ENCODE measurements around the gene CES2.

CES2 gene

GRCh38 chr16:66918803-66919568 is 16.3 kb upstream of the CES2 start, which contains the start of gene CDH16:
CDH16 (minus strand) TSS chr16:66918885; CDS start chr16:66918065, 820 bp downstream.
- WGBS, 2 experiments: 85 to 86% methylated on average over 7 of the region's 7 CpGs
- Histone ChIP-seq H3K27me3 (ENCODE audit: control insufficient read depth, insufficient read depth, low read length, poor library complexity, severe bottlenecking) (peaks cover 14% of the 10 kb centered on the region), H3K36me3 (ENCODE audit: control insufficient read depth, insufficient read depth, low read length) (no peaks in the 10 kb centered on the region), H3K4me3 (ENCODE audit: insufficient read depth, low read depth, low read length) (no peak within 1 kb of the TSS), H3K9me3 (ENCODE audit: control insufficient read depth, low read length) (no peaks in the 10 kb centered on the region), H3K27ac (ENCODE audit: insufficient read depth, low read depth, low read length, poor library complexity, severe bottlenecking) (no peak within 1 kb of the TSS), H3K4me1 (ENCODE audit: control insufficient read depth, insufficient read depth, low read length) (no peaks in the 10 kb centered on the region)

GRCh38 chr16:66919569-66920298 is 15.6 kb upstream of the CES2 start:
- H3K27me3 ChIP-seq (ENCODE audit: control insufficient read depth, insufficient read depth, low read length, poor library complexity, severe bottlenecking): peaks cover 22% of the 10 kb centered on the region
- no peaks in the 10 kb centered on the region for H3K36me3 ChIP-seq (ENCODE audit: control insufficient read depth, insufficient read depth, low read length)
- 78 to 80% methylated on average over 5 of the region's 5 CpGs for WGBS, 2 experiments
- H3K4me1 ChIP-seq (ENCODE audit: control insufficient read depth, insufficient read depth, low read length): no peaks in the 10 kb centered on the region
- no peak overlapping the region for H3K27ac ChIP-seq (ENCODE audit: insufficient read depth, low read depth, low read length, poor library complexity, severe bottlenecking)
- H3K9me3 ChIP-seq (ENCODE audit: control insufficient read depth, low read length): no peaks in the 10 kb centered on the region
- H3K4me3 ChIP-seq (ENCODE audit: insufficient read depth, low read depth, low read length): no peak overlapping the region

GRCh38 chr16:66920299-66920590 is 15.1 kb upstream of the CES2 start:
- no peaks in the 10 kb centered on the region for H3K4me1 ChIP-seq (ENCODE audit: control insufficient read depth, insufficient read depth, low read length)
- H3K9me3 ChIP-seq (ENCODE audit: control insufficient read depth, low read length): no peaks in the 10 kb centered on the region
- 56 to 60% methylated on average over 2 of the region's 2 CpGs for WGBS, 2 experiments
- no peaks in the 10 kb centered on the region for H3K36me3 ChIP-seq (ENCODE audit: control insufficient read depth, insufficient read depth, low read length)
- peaks cover 27% of the 10 kb centered on the region for H3K27me3 ChIP-seq (ENCODE audit: control insufficient read depth, insufficient read depth, low read length, poor library complexity, severe bottlenecking)
- H3K4me3 ChIP-seq (ENCODE audit: insufficient read depth, low read depth, low read length): no peak overlapping the region
- H3K27ac ChIP-seq (ENCODE audit: insufficient read depth, low read depth, low read length, poor library complexity, severe bottlenecking): no peak overlapping the region

- no peak overlapping the region for H3K27ac ChIP-seq (ENCODE audit: insufficient read depth, low read depth, low read length, poor library complexity, severe bottlenecking)
- H3K4me3 ChIP-seq (ENCODE audit: insufficient read depth, low read depth, low read length): no peak overlapping the region
- H3K4me1 ChIP-seq (ENCODE audit: control insufficient read depth, insufficient read depth, low read length): peaks cover 3% of the 10 kb centered on the region
- H3K36me3 ChIP-seq (ENCODE audit: control insufficient read depth, insufficient read depth, low read length): no peaks in the 10 kb centered on the region
- H3K9me3 ChIP-seq (ENCODE audit: control insufficient read depth, low read length): no peaks in the 10 kb centered on the region
- peaks cover 35% of the 10 kb centered on the region for H3K27me3 ChIP-seq (ENCODE audit: control insufficient read depth, insufficient read depth, low read length, poor library complexity, severe bottlenecking)
- 86 to 88% methylated on average over 9 of the region's 9 CpGs for WGBS, 2 experiments
These were observed 14.2 kb upstream of the CES2 start for GRCh38 chr16:66920924-66921680.

GRCh38 chr16:66921729-66922450 is 13.4 kb upstream of the CES2 start:
- Histone ChIP-seq H3K36me3 (ENCODE audit: control insufficient read depth, insufficient read depth, low read length) (no peaks in the 10 kb centered on the region), H3K4me1 (ENCODE audit: control insufficient read depth, insufficient read depth, low read length) (peaks cover 10% of the 10 kb centered on the region), H3K27ac (ENCODE audit: insufficient read depth, low read depth, low read length, poor library complexity, severe bottlenecking) (no peak overlapping the region), H3K9me3 (ENCODE audit: control insufficient read depth, low read length) (no peaks in the 10 kb centered on the region), H3K4me3 (ENCODE audit: insufficient read depth, low read depth, low read length) (no peak overlapping the region), H3K27me3 (ENCODE audit: control insufficient read depth, insufficient read depth, low read length, poor library complexity, severe bottlenecking) (peaks cover 43% of the 10 kb centered on the region)
- WGBS, 2 experiments: 93 to 94% methylated on average over 42 of the region's 42 CpGs

- H3K36me3 ChIP-seq (ENCODE audit: control insufficient read depth, insufficient read depth, low read length): no peaks in the 10 kb centered on the region
- no peak overlapping the region for H3K4me3 ChIP-seq (ENCODE audit: insufficient read depth, low read depth, low read length)
- peaks cover 49% of the 10 kb centered on the region for H3K27me3 ChIP-seq (ENCODE audit: control insufficient read depth, insufficient read depth, low read length, poor library complexity, severe bottlenecking)
- 89 to 92% methylated on average over 18 of the region's 18 CpGs for WGBS, 2 experiments
- no peak overlapping the region for H3K27ac ChIP-seq (ENCODE audit: insufficient read depth, low read depth, low read length, poor library complexity, severe bottlenecking)
- H3K4me1 ChIP-seq (ENCODE audit: control insufficient read depth, insufficient read depth, low read length): peaks cover 14% of the 10 kb centered on the region
- H3K9me3 ChIP-seq (ENCODE audit: control insufficient read depth, low read length): no peaks in the 10 kb centered on the region
These were observed 12.0 kb upstream of the CES2 start for GRCh38 chr16:66923247-66923731.

GRCh38 chr16:66923866-66924265 is 11.4 kb upstream of the CES2 start:
- Histone ChIP-seq H3K4me1 (ENCODE audit: control insufficient read depth, insufficient read depth, low read length) (peaks cover 14% of the 10 kb centered on the region), H3K9me3 (ENCODE audit: control insufficient read depth, low read length) (no peaks in the 10 kb centered on the region), H3K36me3 (ENCODE audit: control insufficient read depth, insufficient read depth, low read length) (no peaks in the 10 kb centered on the region), H3K4me3 (ENCODE audit: insufficient read depth, low read depth, low read length) (no peak overlapping the region), H3K27me3 (ENCODE audit: control insufficient read depth, insufficient read depth, low read length, poor library complexity, severe bottlenecking) (peaks cover 49% of the 10 kb centered on the region), H3K27ac (ENCODE audit: insufficient read depth, low read depth, low read length, poor library complexity, severe bottlenecking) (no peak overlapping the region)
- 88 to 93% methylated on average over 3 of the region's 3 CpGs for WGBS, 2 experiments

- peak overlapping the region; percentile 23 for H3K4me3 ChIP-seq (ENCODE audit: insufficient read depth, low read depth, low read length)
- 7 to 8% methylated on average over 71 of the region's 72 CpGs for WGBS, 2 experiments
- H3K9me3 ChIP-seq (ENCODE audit: control insufficient read depth, low read length): no peaks in the 10 kb centered on the region
- H3K4me1 ChIP-seq (ENCODE audit: control insufficient read depth, insufficient read depth, low read length): peaks cover 14% of the 10 kb centered on the region
- H3K36me3 ChIP-seq (ENCODE audit: control insufficient read depth, insufficient read depth, low read length): no peaks in the 10 kb centered on the region
- H3K27me3 ChIP-seq (ENCODE audit: control insufficient read depth, insufficient read depth, low read length, poor library complexity, severe bottlenecking): peaks cover 49% of the 10 kb centered on the region
- no peak overlapping the region for H3K27ac ChIP-seq (ENCODE audit: insufficient read depth, low read depth, low read length, poor library complexity, severe bottlenecking)
These were observed 10.6 kb upstream of the CES2 start for GRCh38 chr16:66924527-66925321.

GRCh38 chr16:66925322-66925840 is 9.9 kb upstream of the CES2 start, which contains the start of gene RRAD:
RRAD (minus strand) TSS chr16:66925535; CDS start chr16:66925179, 356 bp downstream.
- H3K4me3 ChIP-seq (ENCODE audit: insufficient read depth, low read depth, low read length): peak within 1 kb of the TSS; percentile 23
- no peaks in the 10 kb centered on the region for H3K36me3 ChIP-seq (ENCODE audit: control insufficient read depth, insufficient read depth, low read length)
- 6 to 7% methylated on average over 35 to 42 of the region's 42 CpGs for WGBS, 2 experiments
- H3K27ac ChIP-seq (ENCODE audit: insufficient read depth, low read depth, low read length, poor library complexity, severe bottlenecking): no peak within 1 kb of the TSS
- H3K27me3 ChIP-seq (ENCODE audit: control insufficient read depth, insufficient read depth, low read length, poor library complexity, severe bottlenecking): peaks cover 49% of the 10 kb centered on the region
- no peaks in the 10 kb centered on the region for H3K9me3 ChIP-seq (ENCODE audit: control insufficient read depth, low read length)
- H3K4me1 ChIP-seq (ENCODE audit: control insufficient read depth, insufficient read depth, low read length): peaks cover 14% of the 10 kb centered on the region
